GM12892 (cell line): ENCODE results near the gene ADD2.

ENCODE experiments used
- POLR2A ChIP-seq: IDR thresholded peaks from 2 replicates; pipeline ENCODE4 v1.6.1; 2011; ENCODE audit warnings: low read depth, low read length, control low read depth
- TAF1 ChIP-seq: IDR thresholded peaks from 2 replicates; pipeline ENCODE4 v1.6.1; 2011; ENCODE audit warnings: low read depth, mild to moderate bottlenecking, control low read depth, low read length, borderline replicate concordance

DNA sequence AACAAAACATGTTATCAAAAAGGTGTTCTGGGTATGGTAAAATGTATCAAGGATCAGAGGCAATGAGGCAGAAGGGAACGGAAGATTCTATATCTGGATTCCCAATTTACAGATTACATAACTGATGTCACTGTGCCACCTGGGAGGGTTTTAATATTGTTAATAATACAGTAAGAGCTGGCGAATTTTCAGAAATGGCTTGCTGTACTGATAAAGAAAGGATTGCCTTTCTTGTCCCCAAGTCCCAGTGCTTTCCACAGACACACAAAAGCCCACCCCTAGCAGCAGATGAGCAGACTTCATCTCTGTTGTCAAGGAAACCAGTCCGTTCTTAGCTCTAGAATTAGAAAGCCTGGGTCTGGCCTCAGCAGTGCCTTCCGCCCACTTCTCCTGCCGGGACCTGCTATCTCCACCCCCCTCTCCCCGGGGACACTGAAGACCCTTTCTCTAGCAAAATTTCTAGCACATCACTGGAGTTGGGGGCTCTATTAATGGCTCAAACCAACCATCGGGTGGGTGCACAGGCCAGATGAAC is 34.3 kb downstream of the ADD2 start:
- TF ChIP-seq POLR2A, result no peak
- no peak for TF ChIP-seq TAF1
